A673 (cell line): Measurements from ENCODE around the gene MGLL.

Source experiments
- CTCF ChIP-seq: fragments of 300-800, 200-600 bp; sonication (generic); conservative IDR thresholded peaks from 2 replicates; pipeline ENCODE4 v1.5.1; 2017; ENCODE audit warnings: low read depth, mild to moderate bottlenecking, antibody characterized with exemption, low read length, moderate library complexity, mixed read lengths
- EZH2 ChIP-seq: fragments of 200-600 bp; sonication (generic); IDR thresholded peaks from 2 replicates; pipeline ENCODE4 v1.6.1; 2017; ENCODE audit warnings: borderline replicate concordance, low read depth, mild to moderate bottlenecking, mixed read lengths, antibody characterized with exemption, low read length; ENCODE audit not compliant: poor library complexity, severe bottlenecking

- TF ChIP-seq CTCF: no peak
- TF ChIP-seq EZH2: no peak
Observed at GRCh38 chr3:127753338-127753737, 69.0 kb downstream of the MGLL start.
